Stimulated activated CD4-positive, alpha-beta T cell treated with anti-CD3 and anti-CD28 coated beads, TNF-alpha, amount 100 ng/mL, for 48 hours (primary cell): ENCODE data around the gene PPFIA3.
"Not testable (repeated sequence)": the region's sequence is repeated elsewhere in the genome, so short reads cannot be mapped to it uniquely, and the experiment has no call there.

Experiments used
- DNase-seq, 3 donors: peaks; one replicate each; pipeline ENCODE4 v3.0.0-alpha.2; 2020; ENCODE audit warnings: low read depth in 3 of 3

Gene PPFIA3

DNA sequence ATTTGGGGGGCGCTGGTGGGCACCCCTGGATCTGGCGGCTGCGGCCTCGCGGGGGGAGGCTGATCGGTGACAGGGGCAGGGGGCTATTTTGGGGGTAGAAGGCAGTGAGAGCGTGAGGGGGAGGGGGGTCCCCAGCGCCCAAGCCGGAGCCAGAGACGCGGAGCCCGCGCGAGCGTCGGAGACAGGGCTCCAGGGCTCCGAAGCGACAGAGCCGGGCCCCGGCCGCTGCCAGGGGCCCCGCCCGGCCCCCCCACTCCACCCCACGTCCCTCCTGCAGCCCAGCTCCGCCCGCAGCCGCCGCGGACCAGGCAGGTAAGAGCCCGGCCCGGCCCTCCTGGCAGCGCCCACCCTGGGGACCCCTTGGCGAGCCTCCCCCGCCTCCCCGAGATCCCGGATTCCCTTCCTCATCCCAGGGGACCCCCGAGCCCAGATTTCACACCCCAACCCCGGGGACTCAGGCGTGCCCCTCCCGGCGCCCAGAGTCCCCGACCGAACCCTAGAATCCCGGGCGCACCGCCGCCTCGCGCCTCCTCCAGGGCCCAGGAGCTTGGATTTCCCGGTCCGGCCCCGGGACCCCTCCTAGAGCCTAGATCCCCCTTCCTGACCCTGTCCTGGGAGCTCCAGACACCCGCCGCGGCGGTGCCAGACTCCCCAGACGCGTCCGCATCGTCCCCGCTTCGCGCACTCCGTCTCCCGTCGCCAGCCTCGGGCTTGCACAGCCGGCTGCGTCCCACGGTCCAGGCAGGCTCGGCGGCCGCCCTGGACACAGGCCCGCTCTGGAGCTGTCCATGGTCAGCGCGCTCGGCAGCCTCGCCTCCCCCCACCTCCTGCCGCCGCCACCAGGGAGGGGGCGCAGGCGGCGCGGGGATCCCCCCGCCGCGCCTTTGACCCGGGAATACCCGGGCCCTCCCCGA lies at the start of gene PPFIA3:
PPFIA3 (plus strand) TSS at position 134 of the 914 bp plus-strand sequence. CDS start 8,330 bp downstream, outside the sequence.
- DNase-seq, result no peak

- DNase-seq, result no peak
These were observed 48.9 kb upstream of the PPFIA3 start for GRCh38 chr19:49070416-49070815.

GRCh38 chr19:49071860-49072547 lies 47.3 kb upstream of the PPFIA3 start:
- no peak for DNase-seq

DNA sequence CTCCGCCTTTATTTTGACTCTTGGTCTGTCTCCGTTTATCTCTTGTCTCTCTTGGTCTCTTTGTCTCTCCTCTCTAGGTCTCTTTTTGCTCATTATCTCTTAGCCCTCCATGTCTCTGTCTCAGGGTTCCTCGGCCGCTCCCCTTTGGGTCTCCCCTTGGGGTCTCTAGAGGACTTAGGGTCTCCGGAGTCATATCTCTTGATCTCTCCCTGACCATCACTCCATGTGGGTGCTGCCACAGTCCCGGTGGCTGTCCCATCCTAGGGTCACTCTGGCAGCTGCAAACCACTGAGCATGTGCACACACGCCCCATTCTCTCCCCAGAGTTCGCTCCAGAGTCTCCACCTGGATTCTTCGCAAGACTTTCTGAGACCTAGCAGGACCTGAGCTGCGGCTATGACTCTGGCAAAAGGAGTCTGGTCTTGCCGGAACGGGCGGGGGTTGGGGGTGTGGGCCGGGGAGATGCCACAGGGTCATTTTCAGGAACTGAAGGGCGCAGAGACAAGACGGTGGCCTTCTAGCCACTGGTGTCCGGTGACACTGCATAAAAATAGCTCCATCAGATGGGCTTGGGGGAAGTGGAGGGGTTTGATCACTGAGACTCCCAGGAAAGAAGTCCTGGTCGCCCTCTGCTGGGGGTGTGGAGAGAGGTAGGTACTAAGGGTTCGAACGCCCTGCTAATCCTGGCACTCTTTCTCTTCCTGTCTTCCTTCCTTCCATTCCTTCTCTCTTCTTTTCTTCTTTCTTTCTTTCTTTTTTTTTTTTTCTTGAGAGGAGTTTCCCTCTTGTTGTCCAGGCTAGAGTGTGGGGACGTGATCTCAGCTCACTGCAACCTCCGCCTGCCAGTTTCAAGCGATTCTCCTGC lies 45.6 kb upstream of the PPFIA3 start:
- no peak for DNase-seq

- DNase-seq, result not testable (repeated sequence)
These were observed 44.5 kb upstream of the PPFIA3 start for GRCh38 chr19:49074869-49075268.

- no peak for DNase-seq
These were observed 39.0 kb upstream of the PPFIA3 start for GRCh38 chr19:49080392-49080791.

DNA sequence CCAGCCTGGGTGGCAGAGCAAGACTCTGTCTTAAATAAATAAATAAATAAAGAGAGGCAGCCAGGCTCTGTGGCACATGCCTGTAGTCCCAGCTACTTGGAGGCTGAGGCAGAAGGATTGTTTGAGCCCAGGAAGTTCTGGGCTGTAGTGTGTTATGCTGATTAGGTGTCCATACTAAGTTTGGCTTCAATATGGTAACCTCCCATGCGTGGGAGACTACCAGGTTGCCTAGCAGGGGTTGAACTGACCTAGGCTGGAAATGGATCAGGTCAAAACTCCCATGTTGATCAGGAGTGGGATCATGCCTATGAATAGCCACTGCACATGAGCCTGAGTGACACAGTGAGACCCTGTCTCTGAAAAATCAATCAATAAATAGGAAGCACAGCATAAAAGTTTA lies 38.1 kb upstream of the PPFIA3 start:
- no peak for DNase-seq

DNA sequence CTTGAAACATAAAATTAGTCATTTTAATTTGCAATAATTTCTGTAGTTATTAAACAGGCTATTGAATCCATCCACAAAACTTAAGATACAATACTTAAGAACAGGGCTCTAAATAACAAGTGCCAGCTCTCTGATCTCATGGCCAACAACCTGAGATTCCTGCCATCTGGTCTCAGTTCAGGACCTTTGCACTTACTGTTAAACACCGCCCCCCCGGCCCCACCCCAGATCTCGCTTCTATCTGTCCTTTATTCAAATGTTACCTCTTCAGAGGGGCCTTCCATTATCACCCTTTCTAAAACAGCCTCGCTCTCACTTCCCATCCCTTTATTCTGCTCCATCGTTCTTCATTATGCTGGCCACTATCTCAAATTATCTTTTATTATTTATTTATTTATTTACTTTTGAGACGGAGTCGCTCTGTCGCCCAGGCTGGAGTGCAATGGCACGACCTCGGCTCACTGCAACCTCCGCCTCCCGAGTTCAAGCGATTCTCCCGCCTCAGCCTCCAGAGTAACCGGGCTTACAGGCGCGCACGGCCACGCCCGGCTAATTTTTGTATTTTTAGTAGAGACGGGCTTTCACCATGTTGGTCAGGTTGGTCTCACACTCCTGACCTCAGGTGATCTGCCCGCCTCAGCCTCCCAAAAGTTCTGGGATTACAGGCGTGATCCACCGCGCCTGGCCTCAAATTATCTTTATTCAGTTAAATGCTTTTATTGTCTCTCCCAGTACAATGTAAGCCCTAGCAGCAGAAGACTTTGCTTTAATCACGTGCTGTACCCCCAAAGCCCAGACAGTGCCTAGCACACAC lies 34.9 kb upstream of the PPFIA3 start:
- no peak for DNase-seq

GRCh38 chr19:49085020-49085867 lies 34.1 kb upstream of the PPFIA3 start, which contains the start of gene SNRNP70:
SNRNP70 (plus strand) TSS chr19:49085451; CDS start chr19:49086415, 964 bp downstream.
- DNase-seq, result peak; percentile 97 to 99 (median 98)

- DNase-seq, result no peak
These were observed 33.5 kb upstream of the PPFIA3 start for GRCh38 chr19:49085868-49086232.

DNA sequence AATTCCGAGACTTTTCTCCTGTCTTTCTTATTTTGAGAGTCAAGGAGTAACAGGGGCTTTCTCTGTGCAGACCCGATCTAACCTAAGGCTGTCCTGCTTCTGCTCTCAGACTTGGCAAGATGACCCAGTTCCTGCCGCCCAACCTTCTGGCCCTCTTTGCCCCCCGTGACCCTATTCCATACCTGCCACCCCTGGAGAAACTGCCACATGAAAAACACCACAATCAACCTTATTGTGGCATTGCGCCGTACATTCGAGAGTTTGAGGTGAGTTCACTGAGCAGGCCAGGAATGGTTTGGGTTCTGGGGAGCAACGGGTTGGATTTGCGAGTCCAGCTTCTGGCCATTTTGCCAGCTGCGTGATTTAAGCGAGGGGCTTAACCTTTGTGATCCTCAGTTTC lies 33.0 kb upstream of the PPFIA3 start:
- DNase-seq, result no peak

DNA sequence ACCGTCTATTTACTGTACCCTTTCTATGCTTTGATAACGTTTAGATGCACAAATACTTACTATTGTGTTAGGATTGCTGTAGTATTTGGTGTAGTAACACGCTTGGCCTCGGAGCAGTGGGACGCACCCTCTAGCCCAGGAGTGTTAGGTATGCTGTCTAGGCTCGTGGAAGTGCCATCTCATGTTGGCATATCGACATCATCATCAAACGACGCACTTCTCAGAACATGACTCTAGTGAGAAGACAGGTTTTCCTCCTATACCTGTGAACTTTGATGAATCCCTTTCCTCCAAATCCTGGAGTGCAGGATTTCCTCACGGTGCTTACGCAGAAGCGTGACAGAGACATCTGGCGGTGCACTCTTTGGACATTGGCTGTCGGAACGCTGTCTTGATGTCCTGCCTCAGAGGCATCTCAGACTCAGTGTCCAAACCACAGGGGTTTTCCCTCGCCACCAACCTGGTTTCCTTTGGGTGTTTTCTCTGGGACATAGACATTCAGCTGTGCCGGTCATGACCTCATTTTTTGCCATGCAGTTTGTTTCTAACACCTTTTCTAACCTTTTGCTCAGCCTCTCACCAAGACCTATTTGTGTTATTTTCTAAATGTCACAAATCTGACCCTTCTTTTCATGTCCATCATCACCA lies 27.8 kb upstream of the PPFIA3 start:
- no peak for DNase-seq

DNA sequence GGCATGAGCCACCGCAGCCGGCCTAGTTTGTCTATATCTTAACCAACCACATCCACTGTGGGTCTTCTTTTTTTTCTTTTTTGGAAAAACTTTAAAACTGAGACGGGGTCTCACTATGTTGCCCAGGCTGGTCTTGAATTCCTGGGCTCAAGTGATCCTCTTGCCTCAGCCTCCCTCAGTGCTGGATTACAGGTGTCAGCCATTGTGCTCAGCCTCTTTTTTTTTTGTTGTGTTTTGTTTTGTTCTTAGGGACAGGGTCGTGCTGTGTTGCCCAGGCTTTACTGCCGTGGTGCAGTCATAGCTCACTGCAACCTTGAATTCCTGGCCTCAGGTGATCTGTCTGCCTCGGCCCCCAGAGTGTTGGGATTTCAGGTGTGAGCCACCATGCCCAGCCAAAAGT lies 26.7 kb upstream of the PPFIA3 start:
- no peak for DNase-seq

DNA sequence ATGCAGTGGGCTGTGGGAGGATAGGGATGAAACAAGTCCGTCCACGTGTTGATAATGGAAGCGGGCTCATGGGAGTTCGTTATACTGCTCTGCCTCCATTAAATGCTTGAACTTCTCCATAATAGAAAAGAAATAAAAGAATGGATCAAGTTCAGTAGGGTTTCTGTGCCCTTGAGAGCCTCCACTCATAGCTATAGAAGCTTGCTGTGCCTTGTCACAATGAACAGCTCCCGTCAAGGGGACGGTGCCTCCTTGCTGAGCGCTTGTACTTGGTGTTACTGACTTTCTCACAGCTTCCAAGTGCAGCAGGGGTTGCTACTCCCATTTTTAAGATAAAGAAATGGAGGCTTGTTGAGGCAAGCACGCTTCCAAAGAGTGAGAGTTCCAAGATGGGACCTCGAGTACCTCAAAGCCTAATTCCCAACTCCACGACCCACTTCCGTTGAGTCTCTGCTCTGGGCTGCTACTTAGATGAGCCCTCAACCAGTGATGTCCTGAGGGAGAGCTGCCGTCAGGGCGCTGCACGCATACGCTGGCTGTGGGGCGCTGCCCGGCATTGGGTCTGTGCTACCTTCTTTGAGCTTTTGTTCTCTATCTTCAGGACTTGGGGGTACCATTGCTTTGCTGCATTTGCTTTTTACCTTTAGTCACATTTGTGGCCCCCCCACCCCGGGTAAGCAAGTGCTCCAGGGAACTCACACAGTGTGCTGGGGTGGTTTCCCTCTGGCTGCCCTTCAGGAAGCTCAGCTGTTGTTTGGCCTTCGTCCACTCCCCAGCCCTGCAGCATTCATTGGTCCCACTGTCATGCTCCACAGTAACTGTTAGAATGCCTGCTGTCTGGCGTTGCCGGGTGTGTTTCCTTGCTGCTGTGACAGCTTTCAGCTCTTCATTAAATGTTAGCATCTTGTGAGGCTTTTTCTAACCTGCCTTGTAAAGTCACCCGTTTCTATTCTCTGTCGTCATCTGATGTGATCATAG lies 24.6 kb upstream of the PPFIA3 start:
- DNase-seq, result no peak

DNA sequence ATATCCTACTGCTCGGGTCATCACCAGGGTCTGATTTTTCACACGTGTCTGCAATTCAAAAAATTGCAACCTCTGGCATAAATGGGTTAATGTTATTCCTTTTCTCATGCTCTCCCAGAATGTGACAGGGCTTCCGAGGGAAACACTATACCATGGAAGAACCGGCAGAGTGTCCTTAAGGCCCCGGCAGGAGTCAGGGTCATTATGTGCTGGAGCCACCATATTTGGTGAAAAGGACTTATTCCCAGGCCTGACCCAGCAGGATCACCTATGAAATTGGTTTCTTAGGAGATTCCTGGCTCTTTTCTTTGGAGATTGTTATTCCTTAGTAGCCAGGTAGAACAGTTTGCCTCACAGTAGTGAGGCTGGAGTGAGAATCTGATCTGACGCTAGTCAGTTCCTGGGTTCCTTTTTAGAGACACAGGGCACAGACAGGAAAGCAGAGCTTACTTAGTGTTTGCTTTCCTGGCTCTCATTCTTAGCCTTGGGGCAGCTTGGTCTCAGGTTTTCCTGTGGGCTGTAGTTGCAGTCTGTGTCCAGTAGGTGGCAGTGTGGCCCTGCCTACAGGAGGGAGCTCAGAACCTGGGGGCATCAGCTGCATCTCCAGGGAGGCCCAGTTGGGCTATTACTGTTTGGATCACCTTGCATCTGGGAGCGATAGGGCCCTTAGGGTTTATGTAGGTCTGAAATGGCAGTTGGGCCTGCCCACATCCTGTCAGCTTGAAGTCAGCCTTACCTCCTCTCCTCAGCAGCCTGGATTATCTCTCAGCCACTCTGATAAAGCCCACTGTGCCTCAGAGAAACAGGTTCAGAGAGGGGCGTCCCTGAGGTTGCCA lies 21.7 kb upstream of the PPFIA3 start:
- DNase-seq, result peak; percentile 40 to 54 (median 44)

- no peak for DNase-seq
These were observed 20.5 kb upstream of the PPFIA3 start for GRCh38 chr19:49098795-49099194.

GRCh38 chr19:49101160-49101559 lies 18.2 kb upstream of the PPFIA3 start:
- DNase-seq, result no peak
